HG02610 (cell line): ENCODE data around the gene TMEM126A.
"Not testable (repeated sequence)": the region's sequence is repeated elsewhere in the genome, so short reads cannot be mapped to it uniquely, and the experiment has no call there.

Experiments used
- ATAC-seq: cut with Tn5 transposase; IDR thresholded peaks from one replicate; pipeline ENCODE4 v1.9.1; 2021; ENCODE audit warnings: mild to moderate bottlenecking, moderate library complexity; ENCODE audit not compliant: unreplicated experiment

Gene TMEM126A

DNA sequence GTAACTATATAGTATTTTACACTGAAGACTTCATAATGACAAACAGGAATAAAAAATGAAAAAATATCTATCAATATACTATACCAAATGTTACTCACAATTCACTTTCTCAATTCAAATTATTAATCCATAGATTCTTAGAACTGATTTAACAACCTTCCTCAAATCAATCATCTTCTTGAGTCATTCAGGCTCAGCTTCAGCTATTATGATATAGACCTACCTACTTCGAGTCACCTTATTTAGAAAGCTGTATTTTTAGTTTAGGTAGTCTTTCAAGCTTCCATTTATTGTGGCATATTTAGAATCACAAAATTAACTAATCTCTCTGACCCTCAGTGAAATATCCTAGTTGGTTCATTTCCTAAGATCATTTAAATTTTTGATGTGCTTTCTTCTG, 9.0 kb downstream of the TMEM126A start:
- no peak for ATAC-seq

GRCh38 chr11:85658180-85658579, 10.4 kb downstream of the TMEM126A start:
- ATAC-seq: no peak

DNA sequence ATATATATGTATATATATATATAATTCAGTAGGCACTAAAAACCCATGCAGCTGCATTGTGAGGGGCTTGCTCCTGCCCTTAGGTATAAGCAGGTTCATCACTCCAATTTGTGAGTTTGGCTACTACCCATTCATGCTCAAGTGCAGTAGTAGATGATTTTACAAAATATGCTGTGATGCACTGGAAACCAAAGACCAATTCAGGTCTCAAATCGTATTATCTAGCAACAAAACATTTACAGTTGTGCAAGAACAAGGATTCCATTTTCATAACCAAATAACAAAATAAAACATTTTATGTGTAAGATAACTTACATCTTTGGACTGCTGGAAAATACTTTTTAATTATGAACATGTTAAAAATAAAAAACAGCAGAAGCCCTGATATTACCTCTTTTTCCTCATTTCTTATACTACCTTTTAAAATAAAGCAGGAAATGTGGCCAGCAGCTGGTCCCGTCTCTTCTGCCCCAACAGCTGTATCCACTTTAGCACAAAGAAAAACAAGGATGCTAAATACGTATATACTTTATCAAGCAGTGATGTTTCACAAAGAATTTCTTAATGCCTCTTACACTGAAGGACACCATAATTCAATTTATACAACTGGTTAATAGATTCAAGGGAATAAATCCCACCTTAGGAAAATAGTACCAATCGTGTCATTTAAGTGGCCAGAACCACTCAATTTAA, 14.4 kb downstream of the TMEM126A start:
- no peak for ATAC-seq

- no peak for ATAC-seq
These were observed 15.4 kb downstream of the TMEM126A start for GRCh38 chr11:85663080-85663752.

- peak; percentile 75 for ATAC-seq
These were observed 16.2 kb downstream of the TMEM126A start for GRCh38 chr11:85663753-85664614.

DNA sequence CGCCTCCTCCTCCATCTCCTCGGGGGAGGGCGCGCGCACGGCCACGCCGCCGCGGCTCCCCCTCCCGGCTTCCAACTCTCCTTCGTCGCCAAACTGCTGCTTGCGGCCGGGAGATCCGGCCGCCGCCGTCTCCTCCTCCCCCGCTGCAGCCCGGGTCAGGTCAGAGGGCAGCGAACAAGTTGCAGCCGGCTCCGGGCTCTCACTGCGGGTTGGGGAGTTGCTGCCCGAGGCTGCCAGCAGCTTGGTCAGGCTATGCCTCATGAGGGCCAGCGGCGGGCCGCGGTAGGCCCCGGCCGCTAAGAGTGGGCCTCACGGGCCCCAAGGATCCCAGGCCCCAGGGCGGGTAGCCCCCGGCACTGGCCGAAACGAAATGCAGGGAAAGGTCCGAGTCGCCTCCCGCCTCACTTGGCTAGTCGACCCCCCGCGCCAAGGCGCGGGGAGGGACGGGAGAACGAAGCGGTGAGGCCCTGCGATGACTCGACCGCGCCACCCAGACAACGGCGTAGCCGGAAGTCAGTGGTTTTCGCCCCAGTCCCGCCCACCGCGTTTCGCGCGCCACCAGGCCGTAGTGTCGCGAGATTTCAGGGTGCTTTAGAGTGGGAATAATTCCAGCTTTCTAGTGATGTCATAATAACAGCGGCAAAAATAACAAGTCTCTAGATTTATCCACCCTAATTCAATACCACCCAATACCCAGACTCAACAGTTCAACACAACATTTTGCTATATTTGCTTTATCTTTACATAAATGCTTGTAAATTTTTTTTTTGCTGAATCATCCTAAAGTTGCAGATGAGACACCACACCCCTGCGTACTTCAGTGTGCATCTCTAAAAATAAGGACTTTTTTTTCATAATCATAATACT, 17.1 kb downstream of the TMEM126A start, which contains the start of gene CREBZF:
TSS of gene CREBZF (minus strand) at position 515 of the 867 bp plus-strand sequence. CDS start at position 261, 254 bp downstream.
- ATAC-seq: peak; percentile 91

GRCh38 chr11:85665733-85666132, 18.0 kb downstream of the TMEM126A start:
- ATAC-seq: no peak

- ATAC-seq: no peak
These were observed 18.9 kb downstream of the TMEM126A start for GRCh38 chr11:85666687-85667086.

GRCh38 chr11:85668157-85668556, 20.4 kb downstream of the TMEM126A start:
- ATAC-seq: no peak

GRCh38 chr11:85670949-85671663, 23.3 kb downstream of the TMEM126A start:
- not testable (repeated sequence) for ATAC-seq

GRCh38 chr11:85672105-85672902, 24.5 kb downstream of the TMEM126A start:
- no peak for ATAC-seq

- no peak for ATAC-seq
These were observed 25.6 kb downstream of the TMEM126A start for GRCh38 chr11:85673393-85673792.

GRCh38 chr11:85679576-85679975, 31.8 kb downstream of the TMEM126A start:
- no peak for ATAC-seq

DNA sequence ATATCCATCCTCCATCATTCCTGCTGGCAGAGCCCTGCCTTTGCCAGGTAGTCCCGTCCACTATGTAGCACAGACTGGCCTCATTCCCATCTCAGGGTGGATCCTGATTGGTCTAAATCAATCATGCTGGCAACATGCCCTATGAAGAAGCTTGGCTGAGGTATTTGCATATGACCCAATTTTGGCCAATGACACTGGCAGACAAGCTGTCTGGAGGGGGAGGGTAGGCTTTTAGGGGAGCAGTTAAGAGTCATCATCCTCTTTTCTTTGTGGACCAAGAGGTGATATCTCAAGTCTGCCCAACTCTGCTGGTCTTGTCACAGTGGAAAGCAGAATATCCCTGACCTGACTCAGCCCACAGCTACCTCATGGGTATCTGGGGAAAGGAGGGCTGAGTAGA, 33.1 kb downstream of the TMEM126A start:
- ATAC-seq: no peak

- peak; percentile 76 for ATAC-seq
These were observed 34.9 kb downstream of the TMEM126A start for GRCh38 chr11:85682330-85683305.

- ATAC-seq: no peak
These were observed 37.5 kb downstream of the TMEM126A start for GRCh38 chr11:85685125-85685819.

DNA sequence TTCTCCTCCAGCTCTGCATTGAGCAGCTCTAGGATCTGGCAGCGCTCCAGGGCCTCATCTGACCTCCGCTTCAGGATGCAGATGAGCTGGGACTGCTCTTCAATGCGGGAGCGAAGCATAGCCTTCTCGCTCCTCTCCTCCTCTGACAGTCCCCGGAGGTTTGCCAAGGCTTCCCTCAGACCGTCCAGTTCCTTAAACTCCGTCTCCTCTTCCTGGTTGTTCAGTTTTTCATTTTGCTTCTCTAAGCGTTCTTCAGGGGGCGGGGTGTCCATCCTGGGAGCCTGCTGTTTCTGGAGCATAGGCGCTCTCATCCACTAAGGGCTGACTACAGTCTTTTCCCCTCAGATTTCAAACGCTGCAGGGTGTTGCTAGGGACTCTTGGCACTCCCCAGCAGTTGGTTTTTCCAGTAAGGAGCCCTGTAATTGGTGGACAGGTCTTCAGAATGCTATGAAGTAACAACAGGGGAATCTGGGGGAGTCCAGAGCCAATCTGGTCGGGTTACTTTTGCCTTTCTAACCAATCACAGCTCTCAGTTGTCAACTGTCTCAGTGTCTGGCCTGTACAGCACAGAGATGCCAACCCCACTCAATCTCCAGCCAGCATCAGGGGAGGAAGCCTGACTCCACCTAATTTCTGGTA, 38.2 kb downstream of the TMEM126A start, which contains the start of gene CCDC89:
TSS of gene CCDC89 (minus strand) at position 376 of the 640 bp plus-strand sequence. CDS start at position 311, 65 bp downstream.
- no peak for ATAC-seq
